ENCODE results near the gene NR2F2. TPM values are rescaled to one million over a fixed set of nuclear protein-coding genes. Genes with fewer than 3 reads are reported as not detected.
"Not testable (repeated sequence)": the region's sequence is repeated elsewhere in the genome, so short reads cannot be mapped to it uniquely, and the experiment has no call there.

The NR2F2 gene
- total RNA-seq, 1 donor from 2014 or later: not detected

GRCh38 chr15:96372554-96372953, 42.1 kb downstream of the NR2F2 start:
- no peak overlapping the region for H3K4me3 Mint-ChIP-seq
- CTCF ChIA-PET: no interaction called here
- no peaks in the 10 kb centered on the region for H3K4me1 Mint-ChIP-seq
- no peak for DNase-seq
- no peak for ATAC-seq (ENCODE audit: low read depth)
- H3K9me3 Mint-ChIP-seq: peaks cover 4% of the 10 kb centered on the region
- H3K36me3 Mint-ChIP-seq (ENCODE audit: low read depth): no peaks in the 10 kb centered on the region
- intact Hi-C loops (cut with micrococcal nuclease): no loop called here
- TF ChIP-seq CTCF (IDR thresholded peaks at IDR 0.05): no peak
- no peak overlapping the region for H3K27ac Mint-ChIP-seq
- POLR2A ChIA-PET: interaction anchor here (0.6 kb wide), 1 partner anchor 1585 kb away, joined by 4 read pairs; no protein-coding TSS in a partner anchor
- H3K27me3 Mint-ChIP-seq: peaks cover 27% of the 10 kb centered on the region

- no peak for TF ChIP-seq CTCF (IDR thresholded peaks at IDR 0.05)
- POLR2A ChIA-PET: no interaction called here
- CTCF ChIA-PET: no interaction called here
- DNase-seq: no peak
- ATAC-seq (ENCODE audit: low read depth): no peak
- Mint-ChIP-seq H3K27ac (no peak overlapping the region), H3K4me1 (no peaks in the 10 kb centered on the region), H3K4me3 (no peak overlapping the region), H3K27me3 (peaks cover 13% of the 10 kb centered on the region), H3K9me3 (peaks cover 4% of the 10 kb centered on the region), H3K36me3 (ENCODE audit: low read depth) (no peaks in the 10 kb centered on the region)
- intact Hi-C loops (cut with micrococcal nuclease): no loop called here
These were observed 44.0 kb downstream of the NR2F2 start for GRCh38 chr15:96374499-96374898.

GRCh38 chr15:96379592-96379991, 49.1 kb downstream of the NR2F2 start:
- H3K9me3 Mint-ChIP-seq; intact Hi-C loops (cut with micrococcal nuclease); CTCF ChIA-PET; POLR2A ChIA-PET; H3K36me3 Mint-ChIP-seq (ENCODE audit: low read depth); H3K27me3 Mint-ChIP-seq; H3K4me3 Mint-ChIP-seq; H3K27ac Mint-ChIP-seq; DNase-seq; H3K4me1 Mint-ChIP-seq; ATAC-seq (ENCODE audit: low read depth): not testable (repeated sequence)

GRCh38 chr15:96381463-96381862, 51.0 kb downstream of the NR2F2 start:
- Mint-ChIP-seq H3K27ac (no peak overlapping the region), H3K27me3 (no peaks in the 10 kb centered on the region), H3K9me3 (peaks cover 3% of the 10 kb centered on the region), H3K36me3 (ENCODE audit: low read depth) (no peaks in the 10 kb centered on the region), H3K4me1 (no peaks in the 10 kb centered on the region), H3K4me3 (no peak overlapping the region)
- DNase-seq (no peak), ATAC-seq (ENCODE audit: low read depth) (no peak)
- CTCF ChIA-PET: no interaction called here
- TF ChIP-seq CTCF (IDR thresholded peaks at IDR 0.05): no peak
- POLR2A ChIA-PET: no interaction called here
- intact Hi-C loops (cut with micrococcal nuclease): no loop called here

- no peaks in the 10 kb centered on the region for H3K27me3 Mint-ChIP-seq
- H3K9me3 Mint-ChIP-seq: peaks cover 3% of the 10 kb centered on the region
- TF ChIP-seq CTCF (IDR thresholded peaks at IDR 0.05): no peak
- H3K4me1 Mint-ChIP-seq: no peaks in the 10 kb centered on the region
- H3K4me3 Mint-ChIP-seq: no peak overlapping the region
- intact Hi-C loops (cut with micrococcal nuclease): no loop called here
- no peaks in the 10 kb centered on the region for H3K36me3 Mint-ChIP-seq (ENCODE audit: low read depth)
- ATAC-seq (ENCODE audit: low read depth): no peak
- ChIA-PET POLR2A (no interaction called here), CTCF (no interaction called here)
- no peak overlapping the region for H3K27ac Mint-ChIP-seq
- DNase-seq: no peak
These were observed 54.7 kb downstream of the NR2F2 start for GRCh38 chr15:96385195-96385594.

GRCh38 chr15:96388673-96389072, 58.2 kb downstream of the NR2F2 start:
- no peak overlapping the region for H3K4me3 Mint-ChIP-seq
- no peaks in the 10 kb centered on the region for H3K36me3 Mint-ChIP-seq (ENCODE audit: low read depth)
- H3K4me1 Mint-ChIP-seq: no peaks in the 10 kb centered on the region
- intact Hi-C loops (cut with micrococcal nuclease): no loop called here
- POLR2A ChIA-PET: no interaction called here
- no peak for ATAC-seq (ENCODE audit: low read depth)
- H3K27ac Mint-ChIP-seq: no peak overlapping the region
- DNase-seq: no peak
- no peak for TF ChIP-seq CTCF (IDR thresholded peaks at IDR 0.05)
- CTCF ChIA-PET: no interaction called here
- H3K27me3 Mint-ChIP-seq: no peaks in the 10 kb centered on the region
- H3K9me3 Mint-ChIP-seq: peaks cover 3% of the 10 kb centered on the region
